NCI-H1436 treated with DMSO at 0.1 percent for 48 hours (cell line): Measurements from ENCODE around the gene ZNF350.
A peak's percentile ranks its signal among the peaks of the same experiment; 100 is the strongest.
"Not testable (repeated sequence)": the region's sequence is repeated elsewhere in the genome, so short reads cannot be mapped to it uniquely, and the experiment has no call there.

Experiments used
- DNase-seq: peaks from one replicate; lab custom pipeline; 2025; lab: John Stamatoyannopoulos, UW

ZNF350 gene

GRCh38 chr19:51971624-51972023, 15.0 kb downstream of the ZNF350 start:
- no peak for DNase-seq

GRCh38 chr19:51970718-51971117, 15.9 kb downstream of the ZNF350 start:
- DNase-seq: no peak

GRCh38 chr19:51965583-51965982, 21.1 kb downstream of the ZNF350 start:
- DNase-seq: no peak

GRCh38 chr19:51960621-51961233, 25.9 kb downstream of the ZNF350 start:
- not testable (repeated sequence) for DNase-seq

GRCh38 chr19:51959791-51960190, 26.8 kb downstream of the ZNF350 start:
- no peak for DNase-seq

GRCh38 chr19:51957846-51958245, 28.8 kb downstream of the ZNF350 start:
- not testable (repeated sequence) for DNase-seq

- DNase-seq: no peak
Observed at GRCh38 chr19:51948975-51949374, 37.7 kb downstream of the ZNF350 start.

- no peak for DNase-seq
Observed at GRCh38 chr19:51946602-51947001, 40.0 kb downstream of the ZNF350 start.

- no peak for DNase-seq
Observed at GRCh38 chr19:51944798-51945552, 41.7 kb downstream of the ZNF350 start.

GRCh38 chr19:51938936-51939335, 47.7 kb downstream of the ZNF350 start:
- DNase-seq: no peak

- DNase-seq: no peak
Observed at GRCh38 chr19:51931921-51932320, 54.7 kb downstream of the ZNF350 start.

GRCh38 chr19:51927859-51928258, 58.8 kb downstream of the ZNF350 start:
- DNase-seq: no peak

- peak; percentile 80 for DNase-seq
Observed at GRCh38 chr19:51926784-51927741, 59.6 kb downstream of the ZNF350 start, which contains the start of gene ZNF613. TSS of gene ZNF613 (plus strand) at chr19:51927472. CDS start at chr19:51936221, 8,749 bp downstream.

GRCh38 chr19:51926426-51926783, 60.2 kb downstream of the ZNF350 start:
- no peak for DNase-seq

- DNase-seq: no peak
Observed at GRCh38 chr19:51921949-51922348, 64.7 kb downstream of the ZNF350 start.

- DNase-seq: no peak
Observed at GRCh38 chr19:51919606-51920005, 67.0 kb downstream of the ZNF350 start.

- DNase-seq: no peak
Observed at GRCh38 chr19:51916167-51916566, 70.5 kb downstream of the ZNF350 start.

GRCh38 chr19:51915324-51915867, 71.2 kb downstream of the ZNF350 start:
- DNase-seq: no peak
